Gastrocnemius medialis (tissue), 4 donors: ENCODE data around the gene ACTL9. TPM values are rescaled to one million over a fixed set of nuclear protein-coding genes. Genes with fewer than 3 reads are reported as not detected.

ENCODE experiments used
- ATAC-seq, 2 donors: fragments of 150-250 bp; one replicate each; pipeline ENCODE4 v1.9.1; 2016
- DNase-seq, 2 donors: peaks; one replicate each; pipeline ENCODE4 v3.0.0-alpha.2; 2019
- H3K27ac ChIP-seq, 4 donors: fragments of 200-600 bp; sonication (generic); 1 replicate in 1 of 4; 2 replicates in 3 of 4; pipeline ENCODE4 v1.5.1; 2016 to 2018; ENCODE audit warnings: mild to moderate bottlenecking in 2 of 4, moderate library complexity in 1 of 4
- H3K27me3 ChIP-seq, 3 donors: fragments of 200-600 bp; sonication (generic) in 2 of 3; 1 replicate in 1 of 3; 2 replicates in 2 of 3; pipeline versions ENCODE4 v1.5.1 to v1.6.0; 2016 to 2019; ENCODE audit warnings: mild to moderate bottlenecking in 1 of 3, moderate library complexity in 1 of 3
- H3K36me3 ChIP-seq, 2 donors: fragments of 200-600 bp; sonication (generic) in 1 of 2; one replicate each; pipeline ENCODE4 v1.5.1; 2017 to 2018
- H3K4me1 ChIP-seq, 2 donors: fragments of 200-600 bp; sonication (generic) in 1 of 2; one replicate each; pipeline ENCODE4 v1.5.1; 2016 to 2017; ENCODE audit warnings: mild to moderate bottlenecking in 2 of 2
- H3K4me3 ChIP-seq, 4 donors: fragments of 200-600 bp; sonication (generic) in 3 of 4; 1 replicate in 1 of 4; 2 replicates in 3 of 4; pipeline ENCODE4 v1.5.1; 2016 to 2019; ENCODE audit warnings: mild to moderate bottlenecking in 2 of 4
- H3K9me3 ChIP-seq, 3 donors: fragments of 200-600 bp; sonication (generic) in 2 of 3; 1 replicate in 1 of 3; 2 replicates in 2 of 3; pipeline ENCODE4 v1.5.1; 2016 to 2019
- POLR2A ChIP-seq, 2 donors: fragments of 450-650 bp; IDR thresholded peaks; one replicate each; pipeline ENCODE4 v1.6.1; 2017; ENCODE audit warnings: antibody characterized with exemption in 2 of 2, mild to moderate bottlenecking in 2 of 2, moderate library complexity in 2 of 2
- in situ Hi-C, 4 donors: fragments of 200-750 bp; cut with MboI; loops; one replicate each; pipeline versions ENCODE4 v1.15.0 to v1.8.0; 2017; ENCODE audit warnings: low sequenced_read_pairs in 4 of 4
- intact Hi-C: fragments of 100-400 bp; cut with DNase I; formaldehyde crosslinking; loops from one replicate; pipeline ENCODE4 v1.15.1; 2023; ENCODE audit warnings: low total_unique reads
- total RNA-seq, 4 donors: library from RNA; depleted of rRNA; stranded (reverse); fragments of >200 nt; gene quantifications; one replicate each; pipeline versions ENCODE4 v1.1.0 to v1.2.3, GENCODE V29; 2016
- TF ChIP-seq, protein P1 (sequence below), 5 experiments: fragments of 450-650 bp in 3 of 5; fragments of 200-600 bp in 2 of 5; sonication (generic) in 2 of 5; IDR thresholded peaks in 4 of 5; conservative IDR thresholded peaks in 1 of 5; 1 replicate in 4 of 5; 2 replicates in 1 of 5; pipeline ENCODE4 v1.5.1; 2016 to 2019; ENCODE audit warnings: antibody characterized with exemption in 5 of 5, mild to moderate bottlenecking in 3 of 5, moderate library complexity in 3 of 5

The ACTL9 gene
- total RNA-seq, 4 donors from 2014 or later, result not detected

- H3K4me1 ChIP-seq, result no peaks in the 10 kb centered on the region
- TF ChIP-seq, protein P1, sequence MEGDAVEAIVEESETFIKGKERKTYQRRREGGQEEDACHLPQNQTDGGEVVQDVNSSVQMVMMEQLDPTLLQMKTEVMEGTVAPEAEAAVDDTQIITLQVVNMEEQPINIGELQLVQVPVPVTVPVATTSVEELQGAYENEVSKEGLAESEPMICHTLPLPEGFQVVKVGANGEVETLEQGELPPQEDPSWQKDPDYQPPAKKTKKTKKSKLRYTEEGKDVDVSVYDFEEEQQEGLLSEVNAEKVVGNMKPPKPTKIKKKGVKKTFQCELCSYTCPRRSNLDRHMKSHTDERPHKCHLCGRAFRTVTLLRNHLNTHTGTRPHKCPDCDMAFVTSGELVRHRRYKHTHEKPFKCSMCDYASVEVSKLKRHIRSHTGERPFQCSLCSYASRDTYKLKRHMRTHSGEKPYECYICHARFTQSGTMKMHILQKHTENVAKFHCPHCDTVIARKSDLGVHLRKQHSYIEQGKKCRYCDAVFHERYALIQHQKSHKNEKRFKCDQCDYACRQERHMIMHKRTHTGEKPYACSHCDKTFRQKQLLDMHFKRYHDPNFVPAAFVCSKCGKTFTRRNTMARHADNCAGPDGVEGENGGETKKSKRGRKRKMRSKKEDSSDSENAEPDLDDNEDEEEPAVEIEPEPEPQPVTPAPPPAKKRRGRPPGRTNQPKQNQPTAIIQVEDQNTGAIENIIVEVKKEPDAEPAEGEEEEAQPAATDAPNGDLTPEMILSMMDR (IDR thresholded peaks at IDR 0.05 in 4 of 5, conservative IDR thresholded peaks at IDR 0.05 in 1 of 5), result no peak
- no peak for TF ChIP-seq POLR2A (IDR thresholded peaks at IDR 0.05)
- no peaks in the 10 kb centered on the region for H3K36me3 ChIP-seq
- intact Hi-C loops, result no loop called here
- H3K27ac ChIP-seq, result no peak overlapping the region
- no peaks in the 10 kb centered on the region for H3K27me3 ChIP-seq
- DNase-seq, result no peak
- in situ Hi-C loops, result loop anchor here in 1 of 4 donors (25.0 kb wide), 1 partner anchor 414 kb away; the partner anchor contains the start of gene OR1M1
- H3K4me3 ChIP-seq, result no peak overlapping the region
- no peaks in the 10 kb centered on the region for H3K9me3 ChIP-seq
- no peak for ATAC-seq
These were observed 25.2 kb downstream of the ACTL9 start for GRCh38 chr19:8673276-8673891.

GRCh38 chr19:8666814-8667405 lies 31.7 kb downstream of the ACTL9 start:
- H3K4me3 ChIP-seq, result no peak overlapping the region
- DNase-seq (no peak), ATAC-seq (no peak)
- in situ Hi-C loops, result loop anchor here in 1 of 4 donors (25.0 kb wide), 1 partner anchor 420 kb away; the partner anchor contains the start of gene OR1M1
- no peaks in the 10 kb centered on the region for H3K36me3 ChIP-seq
- H3K4me1 ChIP-seq, result no peaks in the 10 kb centered on the region
- no peak overlapping the region for H3K27ac ChIP-seq
- H3K27me3 ChIP-seq, result no peaks in the 10 kb centered on the region
- intact Hi-C loops, result no loop called here
- H3K9me3 ChIP-seq, result no peaks in the 10 kb centered on the region
- TF ChIP-seq POLR2A (IDR thresholded peaks at IDR 0.05), result no peak
- TF ChIP-seq, protein P1 (IDR thresholded peaks at IDR 0.05 in 4 of 5, conservative IDR thresholded peaks at IDR 0.05 in 1 of 5), result no peak

DNA sequence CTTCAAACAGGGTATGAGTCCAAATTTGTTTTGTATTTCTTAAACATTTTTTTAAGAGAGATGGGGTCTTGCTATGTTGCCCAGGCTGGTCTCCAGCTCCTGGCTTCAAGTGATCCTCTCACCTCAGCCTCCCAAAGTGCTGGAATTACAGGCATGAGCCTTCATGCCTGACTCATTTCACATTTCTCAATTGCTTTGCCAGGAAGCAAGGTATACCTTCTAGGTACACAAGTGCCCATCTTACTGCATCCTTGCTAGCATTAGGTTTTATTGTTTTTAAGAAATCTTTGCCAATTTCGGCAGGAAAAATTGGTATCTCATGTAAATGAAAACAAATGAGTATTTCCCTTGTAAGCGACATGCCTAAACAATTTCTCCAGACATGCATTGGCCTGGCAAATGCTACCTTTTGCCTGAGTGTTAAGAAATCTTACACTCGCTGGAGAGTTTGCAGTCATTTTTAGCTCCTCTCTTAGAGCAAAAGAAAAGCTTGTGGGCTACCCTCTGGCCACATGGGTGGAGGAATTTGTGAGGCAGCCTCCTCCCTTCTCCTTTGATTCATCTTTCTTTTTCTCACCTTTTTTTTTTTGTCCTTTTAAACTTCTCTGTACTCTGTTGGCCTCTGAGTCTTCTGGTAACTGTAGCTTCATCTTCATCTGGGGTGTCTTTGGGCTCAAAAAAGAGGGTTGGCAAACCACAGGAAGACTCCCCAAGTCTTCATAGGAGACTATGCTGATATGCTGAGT lies 33.0 kb downstream of the ACTL9 start:
- no peaks in the 10 kb centered on the region for H3K9me3 ChIP-seq
- ATAC-seq (no peak), DNase-seq (no peak)
- no peaks in the 10 kb centered on the region for H3K4me1 ChIP-seq
- no peak overlapping the region for H3K4me3 ChIP-seq
- TF ChIP-seq POLR2A (IDR thresholded peaks at IDR 0.05), result no peak
- TF ChIP-seq, protein P1 (IDR thresholded peaks at IDR 0.05 in 4 of 5, conservative IDR thresholded peaks at IDR 0.05 in 1 of 5), result no peak
- H3K27me3 ChIP-seq, result no peaks in the 10 kb centered on the region
- intact Hi-C loops, result no loop called here
- no peaks in the 10 kb centered on the region for H3K36me3 ChIP-seq
- in situ Hi-C loops, result loop anchor here in 1 of 4 donors (25.0 kb wide), 1 partner anchor 422 kb away; the partner anchor contains the start of gene OR1M1
- H3K27ac ChIP-seq, result no peak overlapping the region

DNA sequence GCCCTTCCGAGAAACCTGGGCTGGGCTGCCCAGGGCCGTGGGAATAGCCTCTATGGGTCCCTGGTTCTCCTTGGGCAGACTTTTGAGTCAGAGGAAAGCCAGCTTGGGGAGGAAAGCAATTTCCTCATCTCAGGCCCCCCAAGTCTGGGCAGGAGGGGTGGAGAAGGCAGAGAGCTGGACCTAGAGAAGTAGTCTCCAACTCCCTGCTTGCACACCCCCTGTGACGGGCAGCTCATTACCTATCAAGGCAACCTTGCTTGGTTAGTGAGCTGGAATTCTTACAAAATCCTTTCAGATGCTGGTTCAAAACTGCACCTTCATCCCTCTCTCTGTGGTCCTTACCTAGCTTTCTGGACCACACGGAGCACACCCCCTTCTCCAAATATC lies 33.9 kb downstream of the ACTL9 start:
- TF ChIP-seq POLR2A (IDR thresholded peaks at IDR 0.05), result no peak
- TF ChIP-seq, protein P1 (IDR thresholded peaks at IDR 0.05 in 4 of 5, conservative IDR thresholded peaks at IDR 0.05 in 1 of 5), result no peak
- Histone ChIP-seq H3K4me3 (no peak overlapping the region), H3K9me3 (no peaks in the 10 kb centered on the region), H3K27me3 (no peaks in the 10 kb centered on the region), H3K36me3 (no peaks in the 10 kb centered on the region), H3K27ac (no peak overlapping the region), H3K4me1 (no peaks in the 10 kb centered on the region)
- ATAC-seq, result no peak
- in situ Hi-C loops, result loop anchor here in 1 of 4 donors (25.0 kb wide), 1 partner anchor 423 kb away; the partner anchor contains the start of gene OR1M1
- no peak for DNase-seq
- intact Hi-C loops, result no loop called here
